ENCODE data around the gene CRY2.

The CRY2 gene

GRCh38 chr11:45918331-45918941 is 71.2 kb downstream of the CRY2 start:
- DNase-seq (ENCODE audit: low spot score), result peak; percentile 82

- no peak for DNase-seq (ENCODE audit: low spot score)
Observed at GRCh38 chr11:45918962-45919675, 71.8 kb downstream of the CRY2 start.

- DNase-seq (ENCODE audit: low spot score), result no peak
Observed at GRCh38 chr11:45919806-45920530, 72.7 kb downstream of the CRY2 start.

GRCh38 chr11:45920531-45921477 is 73.5 kb downstream of the CRY2 start:
- DNase-seq (ENCODE audit: low spot score), result no peak

- DNase-seq (ENCODE audit: low spot score), result peak; percentile 66
Observed at GRCh38 chr11:45921561-45922424, 74.5 kb downstream of the CRY2 start.

- no peak for DNase-seq (ENCODE audit: low spot score)
Observed at GRCh38 chr11:45922425-45923082, 75.3 kb downstream of the CRY2 start, which contains the start of gene LARGE2. Gene LARGE2 (plus strand): TSS chr11:45922656. CDS start chr11:45922883, 227 bp downstream.

- DNase-seq (ENCODE audit: low spot score), result no peak
Observed at GRCh38 chr11:45924036-45924915, 77.0 kb downstream of the CRY2 start.

- no peak for DNase-seq (ENCODE audit: low spot score)
Observed at GRCh38 chr11:45924927-45925326, 77.7 kb downstream of the CRY2 start.

GRCh38 chr11:45925550-45925949 is 78.3 kb downstream of the CRY2 start:
- no peak for DNase-seq (ENCODE audit: low spot score)

- peak; percentile 73 for DNase-seq (ENCODE audit: low spot score)
Observed at GRCh38 chr11:45926001-45926401, 78.7 kb downstream of the CRY2 start.

GRCh38 chr11:45926536-45927331 is 79.5 kb downstream of the CRY2 start:
- no peak for DNase-seq (ENCODE audit: low spot score)

- DNase-seq (ENCODE audit: low spot score), result no peak
Observed at GRCh38 chr11:45927332-45927683, 80.0 kb downstream of the CRY2 start.

GRCh38 chr11:45927684-45928413 is 80.6 kb downstream of the CRY2 start:
- DNase-seq (ENCODE audit: low spot score), result no peak

GRCh38 chr11:45928535-45929215 is 81.4 kb downstream of the CRY2 start:
- DNase-seq (ENCODE audit: low spot score), result no peak

- no peak for DNase-seq (ENCODE audit: low spot score)
Observed at GRCh38 chr11:45929486-45930030, 82.3 kb downstream of the CRY2 start.

- DNase-seq (ENCODE audit: low spot score), result no peak
Observed at GRCh38 chr11:45930031-45930794, 82.9 kb downstream of the CRY2 start.
